Omental fat pad (tissue), 4 donors: Measurements from ENCODE around the gene STAT5B. TPM values are rescaled to one million over a fixed set of nuclear protein-coding genes. Genes with fewer than 3 reads are reported as not detected.

ENCODE experiments used
- ATAC-seq: fragments of 150-250 bp; one replicate; pipeline ENCODE4 v1.9.1; 2016; ENCODE audit warnings: mild to moderate bottlenecking, moderate library complexity; ENCODE audit not compliant: low FRiP score
- DNase-seq: peaks from one replicate; pipeline ENCODE4 v3.0.0-alpha.2; 2019; ENCODE audit warnings: low spot score
- CTCF ChIP-seq, 3 donors: fragments of 450-650 bp; IDR thresholded peaks; one replicate each; pipeline ENCODE4 v1.5.1; 2016 to 2017; ENCODE audit warnings: antibody characterized with exemption in 3 of 3, mild to moderate bottlenecking in 3 of 3, moderate library complexity in 2 of 3
- total RNA-seq, 4 donors: library from RNA; depleted of rRNA; stranded (reverse); fragments of >200 nt; gene quantifications; one replicate each; pipeline ENCODE4 v1.1.0, GENCODE V29; 2016

The STAT5B gene
- total RNA-seq, 4 donors from 2014 or later = 66.6 to 130 (median 111) TPM

GRCh38 chr17:42287977-42288802, 12.0 kb upstream of the STAT5B start, which contains the start of gene STAT5A:
Gene STAT5A (plus strand): TSS chr17:42288498. CDS start chr17:42289412, 914 bp downstream.
- DNase-seq (peak; percentile 34), ATAC-seq (peak; percentile 86)
- no peak for TF ChIP-seq CTCF (IDR thresholded peaks at IDR 0.05)

- peak; percentile 28 for DNase-seq
- ATAC-seq = peak; percentile 55
- TF ChIP-seq CTCF (IDR thresholded peaks at IDR 0.05) = no peak
Measured at GRCh38 chr17:42287305-42287976, 11.2 kb upstream of the STAT5B start.

- ATAC-seq (no peak), DNase-seq (peak; percentile 18)
- TF ChIP-seq CTCF (IDR thresholded peaks at IDR 0.05) = no peak
Measured at GRCh38 chr17:42286411-42287221, 10.4 kb upstream of the STAT5B start.

GRCh38 chr17:42285346-42286050, 9.3 kb upstream of the STAT5B start:
- DNase-seq (no peak), ATAC-seq (no peak)
- TF ChIP-seq CTCF (IDR thresholded peaks at IDR 0.05) = no peak

GRCh38 chr17:42284566-42284965, 8.4 kb upstream of the STAT5B start:
- no peak for TF ChIP-seq CTCF (IDR thresholded peaks at IDR 0.05)
- no peak for DNase-seq
- ATAC-seq = no peak

GRCh38 chr17:42284024-42284369, 7.8 kb upstream of the STAT5B start:
- no peak for TF ChIP-seq CTCF (IDR thresholded peaks at IDR 0.05)
- ATAC-seq (no peak), DNase-seq (no peak)
